RWPE2 (cell line): Measurements from ENCODE around the gene PLCH2.
A peak's percentile ranks its signal among the peaks of the same experiment; 100 is the strongest.

ENCODE experiments used
- ATAC-seq: fragments of 200-7000 bp; cut with Tn5 transposase; 3 replicates; pipeline ENCODE4 v1.9.1; 2021; ENCODE audit warnings: low read depth
- DNase-seq: peaks from one replicate; pipeline ENCODE4 v3.0.0-alpha.2; 2020; ENCODE audit warnings: low spot score
- H3K27ac ChIP-seq: fragments of 450-650 bp; 2 replicates; pipeline ENCODE4 v1.5.1; 2017; ENCODE audit warnings: mild to moderate bottlenecking; ENCODE audit not compliant: poor library complexity, severe bottlenecking
- H3K27me3 ChIP-seq: fragments of 250-450 bp; sonication (Bioruptor Pico); 2 replicates; pipeline ENCODE4 v1.5.1; 2021; ENCODE audit warnings: mild to moderate bottlenecking, moderate library complexity; ENCODE audit not compliant: insufficient read depth, poor library complexity, severe bottlenecking
- H3K36me3 ChIP-seq: fragments of 250-450 bp; sonication (Bioruptor Pico); 2 replicates; pipeline ENCODE4 v1.5.1; 2020; ENCODE audit warnings: low read depth, mild to moderate bottlenecking, moderate library complexity
- H3K4me1 ChIP-seq: fragments of 250-450 bp; sonication (Bioruptor Pico); 2 replicates; pipeline ENCODE4 v1.5.1; 2021; ENCODE audit warnings: mild to moderate bottlenecking, moderate library complexity; ENCODE audit not compliant: insufficient read depth, poor library complexity, severe bottlenecking
- H3K4me3 ChIP-seq: fragments of 250-450 bp; sonication (Bioruptor Pico); 2 replicates; pipeline ENCODE4 v1.5.1; 2021; ENCODE audit warnings: mild to moderate bottlenecking, moderate library complexity; ENCODE audit not compliant: severe bottlenecking
- H3K9me3 ChIP-seq: fragments of 250-450 bp; sonication (Bioruptor Pico); 2 replicates; pipeline ENCODE4 v1.5.1; 2021; ENCODE audit warnings: mild to moderate bottlenecking, moderate library complexity; ENCODE audit not compliant: severe bottlenecking
- CTCF ChIP-seq: fragments of 450-650 bp; IDR thresholded peaks from one replicate; pipeline ENCODE4 v1.5.1; 2017; ENCODE audit warnings: mild to moderate bottlenecking, moderate library complexity; ENCODE audit not compliant: poor library complexity, severe bottlenecking

Gene PLCH2

GRCh38 chr1:2541619-2542245 lies 65.6 kb downstream of the PLCH2 start:
- Histone ChIP-seq H3K36me3 (no peaks in the 10 kb centered on the region), H3K9me3 (no peaks in the 10 kb centered on the region), H3K4me3 (no peak overlapping the region), H3K27ac (no peak overlapping the region), H3K27me3 (no peaks in the 10 kb centered on the region), H3K4me1 (peaks cover 9% of the 10 kb centered on the region)
- DNase-seq (no peak), ATAC-seq (no peak)
- no peak for TF ChIP-seq CTCF

GRCh38 chr1:2542246-2542915 lies 66.3 kb downstream of the PLCH2 start:
- Histone ChIP-seq H3K27me3 (no peaks in the 10 kb centered on the region), H3K4me1 (peaks cover 4% of the 10 kb centered on the region), H3K36me3 (no peaks in the 10 kb centered on the region), H3K9me3 (no peaks in the 10 kb centered on the region), H3K4me3 (no peak overlapping the region), H3K27ac (no peak overlapping the region)
- ATAC-seq, result no peak
- no peak for TF ChIP-seq CTCF
- no peak for DNase-seq

- DNase-seq (no peak), ATAC-seq (no peak)
- Histone ChIP-seq H3K36me3 (no peaks in the 10 kb centered on the region), H3K27ac (no peak overlapping the region), H3K4me1 (peaks cover 5% of the 10 kb centered on the region), H3K27me3 (no peaks in the 10 kb centered on the region), H3K9me3 (no peaks in the 10 kb centered on the region), H3K4me3 (no peak overlapping the region)
- no peak for TF ChIP-seq CTCF
Observed at GRCh38 chr1:2543543-2544092, 67.5 kb downstream of the PLCH2 start.

- Histone ChIP-seq H3K4me3 (no peak overlapping the region), H3K27me3 (no peaks in the 10 kb centered on the region), H3K36me3 (no peaks in the 10 kb centered on the region), H3K9me3 (no peaks in the 10 kb centered on the region), H3K4me1 (peaks cover 5% of the 10 kb centered on the region), H3K27ac (peak overlapping the region; percentile 78)
- ATAC-seq (no peak), DNase-seq (no peak)
- TF ChIP-seq CTCF, result no peak
Observed at GRCh38 chr1:2544093-2544874, 68.2 kb downstream of the PLCH2 start.
